Fibroblast of skin of scalp (primary cell): ENCODE measurements around the gene WDR27.

Experiments used
- DNase-seq: peaks from one replicate; pipeline ENCODE4 v3.0.0-alpha.2; 2013

WDR27 gene

GRCh38 chr6:169425628-169426370 lies 276.0 kb downstream of the WDR27 start:
- DNase-seq: no peak

GRCh38 chr6:169424821-169425240 lies 277.0 kb downstream of the WDR27 start:
- DNase-seq: peak; percentile 65

GRCh38 chr6:169424149-169424804 lies 277.6 kb downstream of the WDR27 start:
- peak; percentile 5 for DNase-seq

- no peak for DNase-seq
Measured at GRCh38 chr6:169421586-169422264, 280.1 kb downstream of the WDR27 start.

GRCh38 chr6:169420912-169421543 lies 280.8 kb downstream of the WDR27 start:
- peak; percentile 22 for DNase-seq

- DNase-seq: no peak
Measured at GRCh38 chr6:169417101-169417500, 284.7 kb downstream of the WDR27 start.

GRCh38 chr6:169416249-169416648 lies 285.6 kb downstream of the WDR27 start:
- no peak for DNase-seq

GRCh38 chr6:169415179-169415578 lies 286.6 kb downstream of the WDR27 start:
- DNase-seq: no peak

GRCh38 chr6:169411722-169412121 lies 290.1 kb downstream of the WDR27 start:
- DNase-seq: no peak

GRCh38 chr6:169411296-169411695 lies 290.5 kb downstream of the WDR27 start:
- no peak for DNase-seq

- DNase-seq: peak; percentile 22
Measured at GRCh38 chr6:169409742-169410312, 292.0 kb downstream of the WDR27 start.

- DNase-seq: no peak
Measured at GRCh38 chr6:169407325-169407724, 294.5 kb downstream of the WDR27 start.
